BJ (cell line): ENCODE data around the gene PLA2G4E. TPM values are rescaled to one million over a fixed set of nuclear protein-coding genes. Genes with fewer than 3 reads are reported as not detected.

Experiments
- CTCF ChIA-PET: fragments of 350-600 bp; formaldehyde crosslinking; extraction: SDS; loops from one replicate; lab custom pipeline; 2021; ENCODE audit warnings: antibody characterized with exemption, inconsistent platforms; lab: Yijun Ruan, JAX
- POLR2A ChIA-PET: fragments of 300-600 bp; sonication (Branson Sonifier 250); formaldehyde crosslinking; extraction: SDS; loops from one replicate; lab custom pipeline; 2021; ENCODE audit warnings: antibody characterized with exemption; lab: Charles Lee
- DNase-seq: peaks from one replicate; pipeline ENCODE4 v3.0.0-alpha.2; 2011; ENCODE audit warnings: low read depth
- H3K27me3 ChIP-seq: 2 replicates; pipeline ENCODE4 v1.6.0; 2011; ENCODE audit warnings: low read length; ENCODE audit not compliant: control insufficient read depth, insufficient read depth
- H3K36me3 ChIP-seq: 2 replicates; pipeline ENCODE4 v1.5.1; 2011; ENCODE audit warnings: low read length; ENCODE audit not compliant: control insufficient read depth, insufficient read depth
- H3K4me3 ChIP-seq: 2 replicates; pipeline ENCODE4 v1.5.1; 2011; ENCODE audit warnings: low read depth, mild to moderate bottlenecking, control low read depth, low read length
- CTCF ChIP-seq: IDR thresholded peaks from 2 replicates; pipeline ENCODE4 v1.5.1; 2011; ENCODE audit warnings: low read depth, mild to moderate bottlenecking, control low read depth, inconsistent platforms, low read length, moderate library complexity; ENCODE audit not compliant: insufficient read depth
- polyA plus RNA-seq: library from polyadenylated mRNA; depleted of rRNA; stranded (reverse); fragments of >200 nt; gene quantifications from 2 replicates; pipeline ENCODE4 v1.2.3, GENCODE V29; 2011

The PLA2G4E gene
- polyA plus RNA-seq, 1 experiment: not detected

DNA sequence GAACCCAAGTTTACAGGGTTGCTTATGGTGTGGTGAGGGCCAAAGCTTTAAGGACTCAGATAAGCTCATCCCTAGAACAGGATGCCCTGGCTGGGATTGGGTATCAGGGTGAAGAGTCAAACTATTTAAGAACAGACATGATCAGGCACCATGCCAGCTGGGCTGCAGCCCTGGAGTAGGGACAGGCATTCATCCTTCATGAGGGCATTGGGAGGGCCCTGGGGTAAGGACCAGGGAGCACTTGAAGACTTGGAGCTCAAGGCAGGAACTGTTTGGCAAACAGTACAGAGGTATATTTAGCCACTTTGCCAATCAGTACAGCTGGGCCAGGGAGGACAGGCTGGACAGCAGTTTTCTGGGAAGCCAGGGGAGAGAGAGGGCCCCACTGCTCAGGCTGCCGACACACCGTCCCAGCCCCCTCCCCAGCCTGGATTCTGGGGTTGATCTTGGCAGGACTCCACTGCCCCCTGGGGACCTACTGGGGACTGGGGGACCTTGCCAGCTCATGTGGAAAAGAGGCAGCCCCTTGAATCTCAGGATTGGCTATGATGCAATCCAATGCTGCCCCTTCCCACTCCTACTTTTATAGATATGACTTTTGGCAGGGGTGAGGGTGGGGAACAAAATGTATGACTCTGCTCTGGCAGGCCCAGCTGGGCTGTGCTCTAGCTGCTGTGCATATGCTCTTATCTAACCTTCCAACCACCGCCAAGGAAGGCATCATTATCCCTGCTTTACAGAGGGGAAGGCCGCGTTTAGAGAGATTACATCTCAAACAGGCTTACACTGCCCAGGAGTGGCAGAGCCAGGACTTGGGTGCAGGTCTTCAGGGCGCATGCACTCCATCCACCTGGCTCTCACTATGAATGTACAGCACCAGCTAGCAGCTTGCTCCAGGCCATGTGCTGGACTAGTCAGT is 2.3 kb downstream of the PLA2G4E start:
- POLR2A ChIA-PET: no interaction called here
- DNase-seq: no peak
- H3K27me3 ChIP-seq: peaks cover 21% of the 10 kb centered on the region
- CTCF ChIA-PET: interaction anchor here (0.7 to 4.4 kb wide), 3 partner anchors 9 to 29 kb away, joined by 3 to 16 read pairs (median 3); no protein-coding TSS in a partner anchor
- no peak for TF ChIP-seq CTCF
- no peak overlapping the region for H3K4me3 ChIP-seq
- H3K36me3 ChIP-seq: no peaks in the 10 kb centered on the region

GRCh38 chr15:42016971-42017370 is 3.9 kb downstream of the PLA2G4E start:
- peaks cover 18% of the 10 kb centered on the region for H3K27me3 ChIP-seq
- CTCF ChIA-PET: interaction anchor here (4.4 kb wide), 1 partner anchor 11 kb away, joined by 16 read pairs; no protein-coding TSS in a partner anchor
- POLR2A ChIA-PET: no interaction called here

GRCh38 chr15:42014406-42014805 is 6.4 kb downstream of the PLA2G4E start:
- CTCF ChIA-PET: no interaction called here

More at GRCh38 chr15:42016971-42017370, 3.9 kb downstream of the PLA2G4E start:
- H3K4me3 ChIP-seq: no peak overlapping the region
- no peak for TF ChIP-seq CTCF
- no peaks in the 10 kb centered on the region for H3K36me3 ChIP-seq
- DNase-seq: no peak

DNA sequence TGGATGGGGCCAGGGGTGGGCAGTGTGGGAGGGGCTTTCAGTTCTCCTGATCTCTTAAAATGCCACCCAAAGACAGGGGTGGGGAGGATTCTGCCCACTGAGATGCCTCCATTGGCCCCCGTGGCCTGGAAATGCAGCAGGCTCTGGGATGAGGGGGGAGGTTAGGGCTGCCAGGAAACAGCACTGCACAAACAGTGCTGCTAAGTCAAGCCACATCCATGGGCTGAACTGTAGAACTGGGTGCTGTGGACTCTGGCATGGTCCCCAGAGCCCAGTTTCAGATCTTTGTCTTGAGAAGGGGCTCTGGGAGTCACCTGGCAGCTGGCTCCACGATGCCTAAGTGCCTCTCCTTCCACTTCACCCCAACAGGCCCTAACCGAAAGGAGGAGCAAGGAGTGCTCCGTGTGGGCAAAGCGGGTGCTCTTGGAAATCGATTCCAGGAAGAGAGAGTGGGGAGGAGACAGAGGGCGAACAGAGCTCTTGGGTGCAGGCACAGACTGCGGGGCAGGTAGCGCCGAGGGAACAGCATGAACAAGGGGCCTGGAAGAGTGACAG is 7.8 kb downstream of the PLA2G4E start:
- CTCF ChIA-PET: no interaction called here
- H3K36me3 ChIP-seq: no peaks in the 10 kb centered on the region

More at GRCh38 chr15:42014406-42014805, 6.4 kb downstream of the PLA2G4E start:
- Histone ChIP-seq H3K27me3 (peaks cover 14% of the 10 kb centered on the region), H3K36me3 (no peaks in the 10 kb centered on the region), H3K4me3 (no peak overlapping the region)
- no peak for DNase-seq
- no peak for TF ChIP-seq CTCF
- POLR2A ChIA-PET: no interaction called here

More for the DNA sequence above, 7.8 kb downstream of the PLA2G4E start:
- TF ChIP-seq CTCF: no peak
- no peak for DNase-seq
- Histone ChIP-seq H3K4me3 (no peak overlapping the region), H3K27me3 (peaks cover 12% of the 10 kb centered on the region)
- POLR2A ChIA-PET: no interaction called here
